ENCODE results near the gene LMOD2.

LMOD2 gene

DNA sequence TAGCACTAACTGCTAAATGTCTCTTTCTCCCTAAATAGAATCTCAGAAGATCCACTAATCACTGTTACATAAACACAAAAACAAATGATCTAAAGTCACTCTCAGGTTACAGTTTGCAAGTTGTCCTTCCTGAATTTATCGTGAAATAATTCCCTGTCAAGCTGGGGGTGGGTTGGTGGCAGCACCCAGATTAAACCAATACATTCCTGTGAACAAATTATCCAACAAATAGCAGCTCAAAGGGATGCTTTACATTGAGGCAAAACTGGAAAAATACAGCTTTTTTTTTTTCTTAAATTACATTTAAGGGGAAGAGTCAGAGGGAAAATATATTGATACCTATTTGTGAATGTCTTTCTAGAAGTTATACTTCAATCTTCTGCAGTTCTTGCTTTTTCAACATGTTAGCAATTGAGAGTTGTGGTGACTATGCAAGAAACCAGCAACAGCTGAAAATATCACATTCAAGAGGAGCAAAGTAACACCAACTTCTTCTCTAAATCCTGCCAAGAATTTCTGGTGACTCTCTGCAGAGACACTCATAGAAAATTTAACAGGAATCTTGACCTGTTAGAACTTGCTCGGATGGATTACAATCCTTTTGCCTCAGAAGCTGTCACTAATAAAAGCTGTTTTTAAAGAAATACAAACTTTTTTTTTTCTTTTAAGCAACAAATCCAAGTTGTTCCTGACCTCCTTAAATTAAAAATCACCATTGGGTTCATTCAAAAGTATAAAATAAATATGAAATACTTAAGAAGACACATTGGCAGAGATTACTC, 18.9 kb downstream of the LMOD2 start:
- no peak for DNase-seq

DNA sequence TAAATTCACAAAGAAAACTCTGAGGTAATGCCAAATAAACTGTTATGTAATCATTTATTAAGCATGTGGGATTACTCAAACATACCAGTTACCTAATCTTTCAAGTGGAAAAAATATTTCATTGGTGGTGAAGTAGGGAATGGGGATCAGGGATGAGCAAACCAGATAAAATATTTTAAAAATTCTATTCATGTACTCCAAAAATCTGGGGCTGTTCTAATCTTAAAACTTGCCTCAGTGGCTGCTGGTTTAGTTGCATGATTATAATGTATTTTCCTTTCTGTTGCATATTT, 19.5 kb downstream of the LMOD2 start:
- no peak for DNase-seq

DNA sequence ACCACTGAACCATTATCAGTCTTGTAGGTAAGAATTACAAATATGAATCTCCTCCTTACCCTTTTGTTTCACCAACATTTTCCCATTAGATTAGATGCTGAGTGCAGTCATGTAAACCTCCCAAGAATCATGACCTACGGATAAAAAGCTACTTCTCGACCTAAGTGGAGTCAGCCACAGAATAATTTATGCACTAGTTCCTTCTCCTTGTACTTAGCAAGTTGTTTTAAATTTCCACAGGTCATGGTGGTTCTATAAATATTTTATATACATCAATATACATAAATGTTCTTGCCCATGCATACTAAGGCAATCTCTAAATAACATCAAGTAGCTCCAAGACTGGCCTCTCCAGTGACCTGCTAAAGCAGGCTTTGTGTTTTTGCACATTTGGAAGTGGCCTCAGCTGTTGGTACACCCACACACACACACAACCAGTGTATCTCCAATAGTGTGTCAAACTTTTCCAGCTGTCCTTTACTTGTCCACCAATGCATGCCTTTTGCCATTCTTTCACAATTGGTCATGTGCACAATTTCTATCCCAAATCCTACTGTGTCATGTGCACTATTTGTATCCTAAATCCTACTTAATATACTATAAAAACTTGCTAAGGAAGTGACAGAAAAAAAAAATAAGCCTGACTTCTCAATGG, 21.5 kb downstream of the LMOD2 start:
- no peak for DNase-seq

DNA sequence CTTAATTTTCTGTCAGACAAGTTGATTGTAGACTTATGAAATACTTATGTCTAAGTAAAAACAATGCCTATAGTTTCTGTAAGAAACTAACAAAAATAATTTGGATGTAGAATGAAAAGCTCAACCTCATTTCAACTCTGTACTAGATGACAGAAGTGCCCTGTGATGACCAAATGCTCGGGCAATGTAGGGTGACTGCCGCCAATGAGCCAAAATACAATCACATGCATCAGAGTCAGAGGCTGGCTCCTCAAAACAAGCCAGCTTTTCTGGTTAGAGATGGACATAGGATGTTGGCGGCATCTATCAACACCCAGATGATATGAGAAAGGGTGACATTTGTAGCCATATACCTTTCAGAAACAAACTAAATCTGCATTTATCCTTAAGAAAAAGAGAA, 23.9 kb downstream of the LMOD2 start:
- DNase-seq, result no peak

DNA sequence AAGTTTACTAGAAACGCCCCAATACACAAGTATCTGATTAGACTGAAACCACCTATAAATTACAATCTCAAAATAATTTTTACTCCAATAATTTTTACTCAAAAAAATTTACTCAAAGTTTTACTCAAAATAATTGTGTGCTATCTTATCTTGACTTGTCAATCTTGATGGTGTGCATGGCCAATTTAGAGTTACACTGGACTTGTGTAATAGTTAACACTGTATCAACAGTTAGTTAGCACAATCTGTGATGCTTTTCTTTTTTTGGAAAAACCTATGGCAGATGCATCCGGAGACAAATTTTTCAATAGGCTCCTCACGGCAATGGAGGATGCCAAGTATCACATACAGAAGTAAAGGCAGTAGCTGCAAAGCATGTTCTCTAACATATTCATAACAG, 24.9 kb downstream of the LMOD2 start:
- no peak for DNase-seq

DNA sequence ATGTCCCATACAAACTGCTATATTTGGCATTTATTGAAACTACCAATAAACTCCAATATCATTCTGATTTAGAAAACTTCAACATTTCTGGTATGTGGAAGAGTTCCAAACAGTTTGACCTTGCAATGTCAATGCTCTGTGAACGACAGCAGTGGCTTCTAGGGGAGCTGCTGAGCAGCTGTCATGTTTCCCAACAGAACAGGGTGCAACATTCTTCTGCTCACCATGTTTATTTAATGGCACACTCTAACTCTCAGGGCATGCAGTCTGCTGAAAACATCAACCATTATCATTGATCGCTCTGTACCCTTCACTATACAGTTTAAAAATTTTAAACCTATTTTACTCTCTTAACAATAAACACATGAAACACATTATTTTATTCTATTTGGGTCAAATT, 25.9 kb downstream of the LMOD2 start:
- no peak for DNase-seq

DNA sequence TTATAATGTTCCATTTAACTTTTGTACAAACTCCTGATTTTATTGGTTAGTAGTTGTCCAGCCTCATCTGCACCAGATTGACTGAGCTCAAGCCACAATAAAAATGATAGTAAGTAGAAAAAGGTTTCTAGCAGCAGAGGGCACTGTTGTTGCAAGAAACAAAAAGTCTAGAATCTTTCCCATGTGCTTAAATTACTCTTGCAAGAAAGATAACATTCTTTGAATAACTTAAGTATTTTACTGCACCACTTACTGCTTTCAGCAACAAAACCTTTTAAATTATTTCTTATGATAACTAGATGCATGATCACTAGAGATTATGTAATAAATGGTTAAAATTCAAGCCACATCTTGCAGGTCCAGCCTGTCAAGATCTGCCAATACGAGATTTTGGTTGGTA, 27.0 kb downstream of the LMOD2 start:
- DNase-seq, result no peak

DNA sequence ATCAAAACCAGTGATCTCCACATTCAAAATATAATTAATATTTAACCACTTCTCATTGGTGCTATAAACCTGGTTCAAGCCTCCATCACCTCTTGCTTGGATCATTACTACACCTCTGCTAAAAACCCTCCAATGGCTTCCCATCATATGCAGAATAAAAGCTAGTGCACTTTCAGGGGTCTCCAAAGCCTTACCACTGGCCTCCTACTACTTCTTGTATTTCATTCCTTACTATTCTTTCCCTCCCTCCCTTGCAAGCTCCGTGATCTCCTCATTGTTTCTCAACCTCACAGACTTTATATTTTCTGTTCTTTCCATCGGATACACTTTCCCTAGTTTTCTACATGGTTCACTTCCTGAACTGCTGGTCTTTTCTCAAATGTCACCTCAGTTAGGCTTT, 31.5 kb downstream of the LMOD2 start:
- no peak for DNase-seq

DNA sequence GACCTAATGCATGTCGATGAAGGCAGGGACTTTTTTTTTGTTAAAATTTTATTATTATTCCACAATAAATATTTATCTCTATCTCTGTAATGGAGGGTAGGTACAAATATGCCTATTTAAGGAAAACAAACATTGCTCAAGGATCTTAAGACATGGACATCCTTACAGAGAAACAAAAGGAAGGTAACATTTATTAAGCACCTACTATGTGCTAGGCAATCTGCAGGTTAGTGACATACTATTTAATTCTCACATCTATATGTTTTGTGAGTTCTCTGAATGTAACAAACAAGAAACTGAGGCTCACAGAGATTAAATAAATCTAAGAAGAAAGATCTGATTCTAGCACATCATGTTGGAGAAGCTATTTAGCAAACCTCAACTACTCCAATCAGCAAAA, 32.1 kb downstream of the LMOD2 start:
- DNase-seq, result no peak

DNA sequence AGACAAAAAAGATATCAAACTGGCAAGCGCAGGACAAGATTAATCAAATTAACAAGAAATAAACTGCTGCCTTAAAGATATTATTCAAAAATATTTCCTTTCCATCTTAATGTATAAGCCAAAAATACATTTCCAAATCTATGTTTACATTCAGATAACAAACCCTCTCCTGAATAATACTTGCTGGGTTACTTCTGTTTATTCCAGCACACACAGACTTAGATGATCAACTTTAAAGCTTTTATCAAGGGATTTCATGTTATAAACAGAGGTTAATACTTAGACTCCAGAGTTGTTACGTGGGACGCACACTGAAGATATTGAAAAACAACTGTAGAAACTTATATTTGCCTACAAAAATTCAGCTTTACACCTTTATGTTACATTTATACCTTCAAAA, 33.6 kb downstream of the LMOD2 start:
- no peak for DNase-seq

DNA sequence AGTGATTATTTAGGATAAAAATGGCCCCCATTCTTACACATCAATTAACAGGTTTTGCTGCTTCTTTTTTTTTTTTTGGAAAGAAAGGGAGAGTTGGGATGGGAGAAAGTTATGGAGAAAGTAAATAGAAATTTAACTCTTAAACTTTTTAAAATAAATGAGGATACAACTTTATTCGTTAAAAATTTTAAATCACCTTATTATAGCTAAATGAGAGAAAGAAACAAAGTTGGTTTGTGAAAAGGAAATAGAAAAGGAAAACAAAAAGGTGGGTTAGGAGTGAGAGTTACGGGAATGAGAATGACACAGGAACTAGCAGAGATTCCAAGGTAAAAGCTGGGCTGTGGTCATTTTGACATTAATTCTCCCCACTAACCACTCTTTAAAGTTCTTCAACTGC, 34.9 kb downstream of the LMOD2 start:
- DNase-seq, result no peak

DNA sequence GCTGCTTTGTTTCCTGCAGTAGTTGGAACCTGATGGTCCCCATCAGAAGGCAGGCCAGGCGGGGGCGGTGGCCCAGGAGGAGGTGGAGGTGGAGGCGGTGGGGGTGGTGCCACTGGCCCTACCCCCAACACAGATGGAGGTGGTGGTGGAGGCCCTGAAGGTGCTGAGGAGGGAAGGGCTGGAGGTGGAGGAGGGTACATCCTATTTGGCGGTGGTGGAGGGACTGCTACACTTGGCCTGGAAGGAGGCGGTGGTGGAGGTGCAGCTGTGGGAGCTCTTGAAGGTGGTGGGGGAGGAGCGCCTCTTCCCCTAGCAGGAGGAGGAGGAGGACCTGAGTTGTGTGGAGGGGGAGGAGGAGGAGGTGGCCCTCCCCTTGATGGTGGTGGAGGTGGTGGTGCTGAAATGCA, 36.8 kb downstream of the LMOD2 start:
- no peak for DNase-seq

DNA sequence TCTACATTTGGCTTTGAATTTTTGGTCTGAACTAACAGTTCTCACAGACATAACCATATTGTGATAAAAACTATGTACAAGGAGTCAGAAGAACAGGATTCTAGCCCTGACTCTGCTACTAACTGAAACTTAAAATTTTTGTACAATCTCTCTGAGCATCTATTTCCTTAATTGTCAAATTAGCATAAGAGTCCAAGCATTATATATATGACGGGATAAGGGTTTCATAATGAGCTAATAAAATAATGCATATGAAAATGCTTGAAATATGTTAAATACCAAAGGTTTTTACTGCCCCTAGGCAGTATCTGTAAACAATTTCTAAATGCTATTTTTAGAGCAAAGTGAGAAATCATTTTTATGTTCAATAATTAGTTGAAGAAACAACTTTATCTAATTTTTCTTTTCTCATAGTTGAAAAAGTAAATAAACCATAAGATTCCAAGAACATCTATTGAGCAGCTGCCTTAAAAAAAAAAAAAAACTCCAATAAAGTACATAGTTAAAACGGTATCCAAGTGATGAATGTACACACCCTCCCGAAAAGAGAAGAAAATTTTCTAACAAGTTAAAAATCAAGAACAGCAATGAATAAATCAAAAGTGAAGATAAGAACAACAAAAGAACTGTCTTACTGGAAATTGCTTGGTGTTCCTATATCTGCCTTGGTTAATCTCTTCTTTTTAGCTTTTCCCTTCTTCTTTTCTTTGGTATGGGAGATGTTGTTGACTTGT, 40.4 kb downstream of the LMOD2 start:
- DNase-seq, result no peak

DNA sequence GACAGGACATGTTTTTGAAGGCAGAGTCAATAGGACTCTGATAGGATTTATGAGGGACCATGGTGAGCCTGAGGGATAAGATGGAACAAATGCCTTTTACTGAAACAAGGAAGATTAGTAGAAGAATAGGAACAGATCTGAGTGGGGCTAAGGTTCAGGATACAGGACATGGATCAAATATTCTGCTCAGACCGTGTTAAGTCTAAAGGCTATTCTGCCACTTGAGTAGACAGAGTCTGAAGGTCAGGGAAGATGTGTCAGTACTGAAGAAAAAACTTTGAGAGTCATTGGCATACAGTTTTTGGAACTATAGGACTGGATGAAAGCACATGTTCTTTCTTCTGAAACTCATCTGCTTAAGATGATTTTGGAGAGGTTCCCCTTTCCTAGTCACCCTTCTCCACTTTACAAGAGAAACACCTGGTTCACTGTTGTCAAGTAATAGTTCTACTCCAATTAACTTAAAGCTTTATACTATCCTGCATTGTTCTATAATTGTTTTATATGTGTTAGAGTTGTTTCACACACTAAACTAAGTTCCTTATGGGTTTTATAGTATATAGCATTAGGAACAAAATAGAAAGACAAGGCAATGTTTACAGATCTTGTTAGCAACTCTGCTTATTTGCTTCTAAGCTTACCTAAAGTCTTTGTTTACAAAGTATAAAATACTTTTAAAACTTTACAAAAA, 49.7 kb downstream of the LMOD2 start:
- no peak for DNase-seq

DNA sequence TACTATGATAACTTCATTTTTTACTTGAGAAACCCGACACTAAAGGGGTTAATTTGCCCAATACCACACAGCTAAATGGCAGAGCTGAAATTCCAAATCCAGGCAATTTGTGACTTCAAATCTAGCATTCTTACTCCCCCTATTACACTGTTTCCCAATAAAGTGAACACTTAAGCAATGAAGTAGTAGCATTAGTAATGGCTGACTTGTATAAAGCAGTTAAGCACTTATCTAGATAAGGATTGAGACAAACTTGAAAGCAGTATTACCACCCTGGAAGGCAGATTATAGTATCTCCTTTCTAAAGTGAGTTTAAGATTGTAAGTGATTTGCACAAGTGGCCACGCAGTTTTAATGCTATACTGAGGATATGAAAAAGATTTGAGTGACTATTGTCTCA, 53.9 kb downstream of the LMOD2 start:
- DNase-seq, result no peak

DNA sequence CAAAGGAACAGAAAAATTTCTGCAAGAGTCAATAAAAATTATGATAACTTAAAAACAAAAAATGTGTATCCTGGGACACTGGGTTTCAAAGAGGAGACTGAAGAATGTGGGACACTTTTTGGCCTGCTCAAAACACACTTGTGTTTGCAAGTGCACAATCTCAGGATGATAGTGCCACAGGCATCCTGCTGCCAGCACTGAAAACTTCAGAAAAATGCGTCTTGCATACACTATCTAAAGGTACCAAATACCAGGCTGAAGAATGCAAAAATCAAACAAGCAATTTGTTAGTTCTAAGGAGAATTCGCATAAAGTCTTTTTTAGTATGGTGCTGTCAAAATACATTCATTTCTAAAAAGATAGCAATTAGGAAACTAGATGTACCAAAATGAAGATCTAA, 55.0 kb downstream of the LMOD2 start:
- DNase-seq, result no peak

DNA sequence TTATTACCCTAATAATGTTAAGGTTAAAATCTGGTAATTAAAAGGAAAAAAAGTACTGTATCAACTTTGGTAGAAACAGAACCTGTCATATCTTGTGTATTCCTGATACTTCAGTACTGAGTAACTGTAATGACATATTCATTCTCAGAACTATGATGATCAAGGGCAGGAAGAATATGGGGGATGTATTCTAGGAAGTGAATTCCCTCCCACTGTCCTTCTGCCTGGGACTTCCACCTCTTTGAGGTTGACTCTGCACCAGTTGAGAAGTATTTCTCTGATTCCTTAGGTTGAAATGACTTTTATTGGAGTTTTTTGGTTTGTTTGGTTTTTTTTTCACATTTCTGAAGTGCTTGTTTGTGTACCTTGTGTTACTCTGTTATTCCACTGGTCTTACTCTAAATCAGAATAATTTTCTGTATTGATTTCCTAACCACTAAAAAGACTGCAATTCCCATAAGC, 56.2 kb downstream of the LMOD2 start:
- no peak for DNase-seq

DNA sequence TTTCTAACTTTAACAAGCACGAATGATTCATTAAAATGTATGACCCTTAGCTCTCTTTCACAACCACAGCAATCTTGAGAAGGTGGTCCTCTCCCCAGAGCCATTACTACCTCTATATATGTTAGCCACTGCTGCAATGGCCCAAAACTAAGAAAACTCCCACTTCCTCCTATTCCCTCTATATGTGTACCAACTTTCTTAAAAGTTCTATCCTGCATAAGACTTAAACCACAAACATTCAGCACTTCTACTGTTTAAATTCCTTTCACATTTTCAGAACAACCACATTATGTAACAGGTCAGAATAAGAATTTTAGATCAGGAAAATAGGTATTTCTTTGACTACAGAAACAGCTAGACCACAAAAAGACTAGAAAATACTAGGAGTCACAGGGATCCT, 57.0 kb downstream of the LMOD2 start:
- DNase-seq, result no peak

Measured in stimulated activated CD4-positive, alpha-beta T cell treated with anti-CD3 and anti-CD28 coated beads, Interleukin-12 subunit alpha, Interleukin-12 subunit beta, amount 100 ng/mL, for 4 hours (primary cell).